Measurements from ENCODE around the gene RUBCN. TPM values are rescaled to one million over a fixed set of nuclear protein-coding genes. Genes with fewer than 3 reads are reported as not detected.
"Not testable (repeated sequence)": the region's sequence is repeated elsewhere in the genome, so short reads cannot be mapped to it uniquely, and the experiment has no call there.

Gene RUBCN
- polyA plus RNA-seq, 1 donor: 15.9 TPM

GRCh38 chr3:197673170-197673569, 63.5 kb downstream of the RUBCN start:
- Histone ChIP-seq H3K27ac (ENCODE audit: low read length) (no peak overlapping the region), H3K27me3 (ENCODE audit: control insufficient read depth, insufficient read depth, low read length) (no peaks in the 10 kb centered on the region), H3K36me3 (ENCODE audit: control insufficient read depth, insufficient read depth, low read length) (peaks cover 47% of the 10 kb centered on the region), H3K4me3 (ENCODE audit: low read length) (no peak overlapping the region), H3K9me3 (ENCODE audit: control insufficient read depth, low read depth, low read length) (no peaks in the 10 kb centered on the region), H3K4me1 (ENCODE audit: control insufficient read depth, insufficient read depth, low read length) (peaks cover 15% of the 10 kb centered on the region)
- DNase-seq: no peak
- whole genome bisulfite sequencing (ENCODE audit: insufficient coverage, low lambda C conversion rate): no CpG with 5 or more reads among the region's 4 CpGs

GRCh38 chr3:197670361-197670760, 66.3 kb downstream of the RUBCN start:
- Histone ChIP-seq H3K4me1 (ENCODE audit: control insufficient read depth, insufficient read depth, low read length) (peaks cover 12% of the 10 kb centered on the region), H3K27me3 (ENCODE audit: control insufficient read depth, insufficient read depth, low read length) (no peaks in the 10 kb centered on the region), H3K9me3 (ENCODE audit: control insufficient read depth, low read depth, low read length) (no peaks in the 10 kb centered on the region), H3K36me3 (ENCODE audit: control insufficient read depth, insufficient read depth, low read length) (peaks cover 31% of the 10 kb centered on the region), H3K4me3 (ENCODE audit: low read length) (no peak overlapping the region), H3K27ac (ENCODE audit: low read length) (no peak overlapping the region)
- WGBS (ENCODE audit: insufficient coverage, low lambda C conversion rate): 100% methylated on average over 1 of the region's 1 CpG
- no peak for DNase-seq

DNA sequence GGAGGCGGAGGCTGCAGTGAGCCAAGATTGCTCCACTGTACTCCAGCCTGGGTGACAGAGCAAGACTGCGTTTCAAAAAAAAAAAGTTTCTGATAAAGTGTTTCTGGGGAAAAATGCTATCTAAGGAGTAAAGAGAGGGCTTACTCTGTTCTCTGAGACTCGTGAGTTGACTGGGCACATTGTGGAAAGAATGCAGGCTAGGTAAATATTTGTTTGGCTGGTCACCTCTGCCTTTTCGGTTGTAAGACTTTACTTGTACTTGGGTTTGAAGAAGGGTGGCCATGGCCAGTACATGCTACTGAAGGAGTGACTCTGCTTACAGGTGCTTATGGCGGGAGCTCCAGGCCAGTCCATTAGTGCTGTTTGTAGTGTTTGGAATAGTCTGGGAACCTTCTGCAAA, 68.7 kb downstream of the RUBCN start:
- H3K4me1 ChIP-seq (ENCODE audit: control insufficient read depth, insufficient read depth, low read length): no peaks in the 10 kb centered on the region
- H3K9me3 ChIP-seq (ENCODE audit: control insufficient read depth, low read depth, low read length): no peaks in the 10 kb centered on the region
- no peak overlapping the region for H3K27ac ChIP-seq (ENCODE audit: low read length)
- H3K4me3 ChIP-seq (ENCODE audit: low read length): no peak overlapping the region
- 80% methylated on average over 1 of the region's 5 CpGs for WGBS (ENCODE audit: insufficient coverage, low lambda C conversion rate)
- peaks cover 12% of the 10 kb centered on the region for H3K36me3 ChIP-seq (ENCODE audit: control insufficient read depth, insufficient read depth, low read length)
- H3K27me3 ChIP-seq (ENCODE audit: control insufficient read depth, insufficient read depth, low read length): no peaks in the 10 kb centered on the region
- no peak for DNase-seq

GRCh38 chr3:197667293-197667692, 69.4 kb downstream of the RUBCN start:
- not testable (repeated sequence) for H3K9me3 ChIP-seq (ENCODE audit: control insufficient read depth, low read depth, low read length); H3K4me3 ChIP-seq (ENCODE audit: low read length); H3K36me3 ChIP-seq (ENCODE audit: control insufficient read depth, insufficient read depth, low read length); H3K27me3 ChIP-seq (ENCODE audit: control insufficient read depth, insufficient read depth, low read length); DNase-seq; H3K27ac ChIP-seq (ENCODE audit: low read length); H3K4me1 ChIP-seq (ENCODE audit: control insufficient read depth, insufficient read depth, low read length)
- WGBS (ENCODE audit: insufficient coverage, low lambda C conversion rate): no CpG with 5 or more reads among the region's 3 CpGs

GRCh38 chr3:197666221-197666842, 70.4 kb downstream of the RUBCN start:
- 100% methylated on average over 1 of the region's 26 CpGs for WGBS (ENCODE audit: insufficient coverage, low lambda C conversion rate)
- not testable (repeated sequence) for H3K9me3 ChIP-seq (ENCODE audit: control insufficient read depth, low read depth, low read length); H3K27me3 ChIP-seq (ENCODE audit: control insufficient read depth, insufficient read depth, low read length); H3K4me3 ChIP-seq (ENCODE audit: low read length); H3K36me3 ChIP-seq (ENCODE audit: control insufficient read depth, insufficient read depth, low read length); DNase-seq; H3K4me1 ChIP-seq (ENCODE audit: control insufficient read depth, insufficient read depth, low read length); H3K27ac ChIP-seq (ENCODE audit: low read length)

GRCh38 chr3:197665549-197665948, 71.2 kb downstream of the RUBCN start:
- not testable (repeated sequence) for H3K27ac ChIP-seq (ENCODE audit: low read length); H3K4me1 ChIP-seq (ENCODE audit: control insufficient read depth, insufficient read depth, low read length); H3K36me3 ChIP-seq (ENCODE audit: control insufficient read depth, insufficient read depth, low read length); H3K9me3 ChIP-seq (ENCODE audit: control insufficient read depth, low read depth, low read length); H3K27me3 ChIP-seq (ENCODE audit: control insufficient read depth, insufficient read depth, low read length); H3K4me3 ChIP-seq (ENCODE audit: low read length); DNase-seq
- no CpG with 5 or more reads among the region's 15 CpGs for WGBS (ENCODE audit: insufficient coverage, low lambda C conversion rate)

GRCh38 chr3:197665142-197665491, 71.6 kb downstream of the RUBCN start:
- not testable (repeated sequence) for DNase-seq; H3K4me1 ChIP-seq (ENCODE audit: control insufficient read depth, insufficient read depth, low read length); H3K36me3 ChIP-seq (ENCODE audit: control insufficient read depth, insufficient read depth, low read length); H3K27me3 ChIP-seq (ENCODE audit: control insufficient read depth, insufficient read depth, low read length); H3K9me3 ChIP-seq (ENCODE audit: control insufficient read depth, low read depth, low read length); H3K27ac ChIP-seq (ENCODE audit: low read length)
- H3K4me3 ChIP-seq (ENCODE audit: low read length): peak overlapping the region; percentile 28
- no CpG with 5 or more reads among the region's 32 CpGs for WGBS (ENCODE audit: insufficient coverage, low lambda C conversion rate)

DNA sequence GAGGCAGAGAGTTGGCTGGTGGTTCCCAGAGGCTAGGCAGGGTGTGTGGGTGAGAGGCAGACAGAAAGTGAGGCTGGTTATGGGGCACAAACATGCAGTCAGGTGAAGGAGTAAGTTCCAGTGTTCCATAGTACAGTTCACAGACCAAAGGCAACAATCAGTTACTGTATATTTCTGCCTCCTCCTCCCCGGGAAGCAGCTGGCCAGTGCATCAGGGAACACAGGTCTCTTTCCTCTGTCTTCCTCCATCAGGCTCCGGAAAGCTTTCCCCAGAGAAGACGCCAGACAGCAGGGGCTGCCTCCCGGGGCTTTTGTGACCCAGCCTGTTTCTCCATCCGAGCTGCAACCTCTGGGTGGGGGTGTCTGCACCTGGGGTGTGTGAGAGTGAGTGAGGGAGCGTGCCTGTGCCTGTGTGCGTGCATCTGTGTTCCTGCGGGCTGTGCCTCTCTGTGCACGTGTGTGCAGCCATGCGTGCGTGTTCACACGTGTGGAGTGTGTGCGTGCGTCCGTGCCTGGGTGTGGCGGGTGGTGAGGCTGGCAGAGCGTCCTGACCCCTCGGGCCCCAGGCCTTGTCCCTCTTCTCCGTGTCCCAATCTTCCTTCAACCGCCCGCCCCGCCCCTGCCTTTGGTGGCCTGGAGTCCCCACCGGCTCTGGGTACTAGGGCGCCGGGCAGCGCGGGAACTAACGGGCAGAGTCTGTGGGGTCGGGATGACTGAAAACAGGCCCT, 72.1 kb downstream of the RUBCN start:
- H3K4me1 ChIP-seq (ENCODE audit: control insufficient read depth, insufficient read depth, low read length); H3K9me3 ChIP-seq (ENCODE audit: control insufficient read depth, low read depth, low read length); H3K36me3 ChIP-seq (ENCODE audit: control insufficient read depth, insufficient read depth, low read length); H3K27me3 ChIP-seq (ENCODE audit: control insufficient read depth, insufficient read depth, low read length); H3K27ac ChIP-seq (ENCODE audit: low read length): not testable (repeated sequence)
- DNase-seq: peak in 1 of 2 donors; percentile 64
- H3K4me3 ChIP-seq (ENCODE audit: low read length): peak overlapping the region; percentile 28
- no CpG with 5 or more reads among the region's 29 CpGs for WGBS (ENCODE audit: insufficient coverage, low lambda C conversion rate)

GRCh38 chr3:197663367-197664140, 73.2 kb downstream of the RUBCN start:
- WGBS (ENCODE audit: insufficient coverage, low lambda C conversion rate): no CpG with 5 or more reads among the region's 25 CpGs

GRCh38 chr3:197662352-197662751, 74.4 kb downstream of the RUBCN start:
- not testable (repeated sequence) for DNase-seq
- 79% methylated on average over 3 of the region's 6 CpGs for WGBS (ENCODE audit: insufficient coverage, low lambda C conversion rate)

More at GRCh38 chr3:197663367-197664140, 73.2 kb downstream of the RUBCN start:
- not testable (repeated sequence) for H3K36me3 ChIP-seq (ENCODE audit: control insufficient read depth, insufficient read depth, low read length); H3K4me3 ChIP-seq (ENCODE audit: low read length); DNase-seq; H3K4me1 ChIP-seq (ENCODE audit: control insufficient read depth, insufficient read depth, low read length); H3K27me3 ChIP-seq (ENCODE audit: control insufficient read depth, insufficient read depth, low read length); H3K9me3 ChIP-seq (ENCODE audit: control insufficient read depth, low read depth, low read length); H3K27ac ChIP-seq (ENCODE audit: low read length)

More at GRCh38 chr3:197662352-197662751, 74.4 kb downstream of the RUBCN start:
- H3K4me3 ChIP-seq (ENCODE audit: low read length); H3K9me3 ChIP-seq (ENCODE audit: control insufficient read depth, low read depth, low read length); H3K27me3 ChIP-seq (ENCODE audit: control insufficient read depth, insufficient read depth, low read length); H3K36me3 ChIP-seq (ENCODE audit: control insufficient read depth, insufficient read depth, low read length); H3K27ac ChIP-seq (ENCODE audit: low read length); H3K4me1 ChIP-seq (ENCODE audit: control insufficient read depth, insufficient read depth, low read length): not testable (repeated sequence)

Measured in large intestine (tissue), 3 donors.